DMS 273 treated with DMSO at 0.1 percent for 48 hours (cell line): ENCODE measurements around the gene TBC1D8.

Source experiments
- DNase-seq: peaks from one replicate; lab custom pipeline; 2025; lab: John Stamatoyannopoulos, UW

Gene TBC1D8

DNA sequence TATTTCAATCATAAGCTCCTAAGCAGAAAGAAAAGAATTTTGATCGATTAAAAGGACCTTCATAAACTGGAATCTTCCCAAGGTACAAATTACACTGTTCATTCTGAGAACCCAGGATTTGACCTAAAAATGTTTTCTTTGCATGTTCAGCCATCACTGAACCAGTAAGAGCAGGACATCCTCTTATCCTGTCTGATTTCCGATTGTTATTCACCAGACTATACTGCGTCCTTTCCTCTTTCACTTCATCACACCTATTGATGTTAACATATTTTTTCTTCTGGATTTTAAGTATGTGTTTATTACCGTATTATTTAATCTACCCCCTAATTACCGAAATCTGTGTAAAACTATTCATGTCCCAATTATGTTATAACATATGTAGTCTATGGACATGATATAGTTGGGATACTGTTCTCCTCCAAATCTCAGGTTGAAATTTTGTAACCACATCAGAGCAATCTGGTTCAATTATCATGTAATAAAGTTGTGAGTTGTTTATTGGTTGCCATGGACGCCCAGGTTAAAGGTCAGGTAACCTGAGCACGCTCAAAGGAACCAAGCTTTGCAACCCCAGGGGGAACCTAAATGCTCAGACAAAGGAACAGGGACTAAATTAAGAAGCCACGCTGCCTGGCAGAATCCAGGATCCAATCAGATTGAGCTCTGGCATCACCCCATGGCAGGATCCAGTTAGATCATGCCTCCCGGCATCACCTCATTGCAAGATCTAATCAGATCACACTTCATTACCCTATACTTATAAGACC lies 11.6 kb upstream of the TBC1D8 start:
- no peak for DNase-seq

GRCh38 chr2:101161658-101162057 lies 10.5 kb upstream of the TBC1D8 start:
- DNase-seq = no peak

- no peak for DNase-seq
These were observed 9.3 kb upstream of the TBC1D8 start for GRCh38 chr2:101160454-101160853.

- no peak for DNase-seq
These were observed 8.3 kb upstream of the TBC1D8 start for GRCh38 chr2:101159526-101159925.

DNA sequence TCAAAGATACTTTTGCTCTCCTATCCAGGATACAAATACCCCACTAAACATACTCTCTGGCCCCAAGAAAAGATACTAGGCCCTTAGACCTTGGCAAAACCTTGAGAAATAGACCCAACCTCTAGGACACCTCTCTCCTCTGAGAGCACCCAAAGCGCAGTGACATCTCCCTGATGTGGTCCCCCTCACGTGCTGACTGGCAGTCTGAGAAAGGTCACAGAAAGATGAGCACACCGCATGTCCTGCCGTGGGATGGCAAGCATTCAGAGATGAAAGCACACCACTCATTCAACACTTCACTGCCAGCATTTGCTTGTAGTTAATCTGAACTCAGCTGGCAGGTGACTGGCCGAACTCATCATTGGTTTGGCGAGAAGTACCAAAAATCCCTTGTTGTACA lies 6.1 kb upstream of the TBC1D8 start:
- DNase-seq = no peak

GRCh38 chr2:101153787-101154186 lies 2.6 kb upstream of the TBC1D8 start:
- DNase-seq = no peak

DNA sequence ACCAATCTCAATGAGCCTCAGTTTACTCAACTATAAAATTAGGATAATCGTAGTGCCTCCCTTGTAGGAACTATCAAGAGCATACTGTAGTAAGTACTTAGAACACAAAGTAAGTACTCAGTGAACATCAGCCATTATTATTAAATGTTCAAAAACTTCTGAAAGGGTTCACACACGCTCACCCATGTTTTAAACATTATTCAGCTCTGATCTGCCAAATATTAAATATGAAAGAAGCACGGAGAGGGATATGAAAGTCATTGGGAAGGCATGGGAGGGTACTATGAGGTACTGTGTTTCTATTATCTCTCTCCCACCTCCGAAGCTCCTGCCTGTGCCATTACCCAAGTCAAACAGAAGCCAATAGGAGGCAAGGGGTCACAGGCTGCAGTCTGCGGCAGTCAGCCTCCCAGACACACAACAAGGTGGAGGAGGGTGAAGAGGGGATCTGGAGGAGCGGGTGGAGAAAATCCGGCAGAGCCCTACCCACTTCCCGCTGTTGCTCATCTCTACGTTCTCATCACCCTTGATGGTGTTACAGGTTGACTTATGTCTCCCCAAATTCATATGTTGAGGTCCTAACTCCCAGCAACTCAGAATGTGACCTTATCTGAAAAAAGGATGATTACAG lies 2.0 kb upstream of the TBC1D8 start:
- DNase-seq = no peak

DNA sequence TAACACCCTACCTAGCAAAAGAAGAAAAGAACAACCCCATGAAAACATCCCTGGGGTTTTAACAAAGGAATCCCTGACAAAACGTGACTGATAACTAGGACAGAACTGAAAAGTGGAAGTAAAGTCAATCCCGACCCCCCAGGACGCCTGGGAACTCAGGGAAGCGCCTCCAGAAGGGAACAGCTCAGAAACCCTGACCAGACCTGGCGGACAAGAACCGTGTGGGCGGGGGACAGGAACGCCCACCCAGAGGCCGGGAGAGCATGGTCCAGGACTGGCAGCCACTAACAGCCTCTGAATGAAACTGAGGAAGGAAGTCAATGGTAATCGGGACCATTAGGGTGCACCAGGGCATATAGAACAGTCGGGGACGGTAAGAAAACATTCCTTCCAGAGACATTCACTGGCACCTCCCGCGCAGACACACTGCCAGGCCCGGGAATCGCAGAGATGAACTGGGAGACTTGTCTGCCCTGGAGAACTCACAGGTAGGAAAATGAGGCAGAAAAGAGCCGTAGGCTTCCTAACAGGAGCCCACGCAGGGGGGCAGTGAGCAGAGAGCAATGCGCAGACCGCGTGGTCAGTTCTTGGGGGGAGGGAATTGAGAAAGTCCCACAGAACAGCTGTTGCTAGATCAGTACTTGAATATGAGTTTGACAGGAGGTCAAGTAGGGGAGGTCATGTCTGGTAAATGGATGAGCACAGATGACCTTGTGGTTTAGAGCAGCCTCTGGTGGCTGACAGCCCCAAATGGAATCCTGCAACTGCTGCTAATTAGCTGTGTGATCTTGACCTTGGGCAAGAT lies 1.3 kb upstream of the TBC1D8 start:
- peak; percentile 17 for DNase-seq

DNA sequence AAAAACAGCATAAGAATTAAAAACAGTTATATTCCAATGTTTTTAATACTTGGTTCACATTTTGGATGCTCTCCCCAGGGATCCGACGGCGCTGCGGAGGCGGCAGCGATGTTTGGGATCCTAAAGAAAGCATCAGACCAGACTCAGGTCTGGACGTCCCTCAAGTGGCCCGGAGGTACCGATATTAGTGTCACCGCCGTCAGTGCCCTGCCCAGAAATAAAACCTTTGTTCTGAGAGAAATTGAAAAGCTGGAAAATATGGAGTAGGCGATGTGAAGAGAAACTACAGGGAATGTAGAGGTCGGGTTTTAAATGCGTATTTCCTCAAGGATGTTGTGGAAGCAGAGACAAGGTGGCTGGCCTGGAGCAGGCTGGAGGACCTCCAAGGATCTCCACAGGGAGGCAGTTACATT lies 683 bp upstream of the TBC1D8 start:
- DNase-seq = no peak

DNA sequence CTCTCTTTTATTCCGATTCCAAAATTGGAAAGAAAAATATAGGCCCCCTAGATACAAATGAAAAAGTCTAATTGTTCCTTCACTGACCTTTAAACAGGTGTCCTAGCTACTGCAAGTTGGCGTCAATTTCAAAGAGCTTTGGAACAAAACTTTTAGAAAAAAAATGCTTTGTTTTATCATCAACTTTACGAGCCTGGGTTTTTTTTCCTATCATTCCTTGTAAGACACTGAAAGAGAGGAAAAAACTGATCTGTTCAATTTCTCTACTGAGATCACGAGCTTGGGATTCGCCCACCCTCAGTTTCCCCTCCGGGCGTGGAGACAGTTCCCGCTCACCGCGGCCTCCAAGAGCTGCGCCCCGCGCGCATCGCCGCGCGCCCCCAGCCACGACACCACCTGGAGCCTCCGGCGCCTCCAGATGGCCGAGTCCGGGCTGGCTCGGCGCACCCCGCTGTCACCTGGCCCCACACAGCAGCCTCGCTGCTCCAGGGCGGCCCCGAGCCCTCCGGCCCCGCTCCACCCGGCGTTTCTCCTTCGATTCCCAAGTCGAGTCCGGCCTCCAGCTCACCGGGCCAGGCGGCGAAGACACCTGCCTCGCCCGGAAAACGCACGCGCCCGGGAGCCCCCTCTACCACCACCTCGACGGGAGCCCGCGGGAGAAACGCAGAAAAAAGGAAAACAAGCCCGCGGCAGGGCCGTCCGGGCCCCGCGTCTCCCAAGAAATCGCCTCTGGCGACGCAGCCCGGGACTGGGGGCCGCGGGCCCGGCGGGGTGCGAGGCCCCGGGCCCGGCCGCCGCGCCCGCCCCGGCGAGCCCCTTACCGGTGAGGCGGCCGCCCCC lies 656 bp downstream of the TBC1D8 start:
- peak; percentile 23 for DNase-seq

GRCh38 chr2:101149241-101150192 lies 1.7 kb downstream of the TBC1D8 start:
- DNase-seq = no peak

GRCh38 chr2:101148777-101149176 lies 2.4 kb downstream of the TBC1D8 start:
- DNase-seq = no peak

GRCh38 chr2:101147971-101148370 lies 3.2 kb downstream of the TBC1D8 start:
- no peak for DNase-seq

DNA sequence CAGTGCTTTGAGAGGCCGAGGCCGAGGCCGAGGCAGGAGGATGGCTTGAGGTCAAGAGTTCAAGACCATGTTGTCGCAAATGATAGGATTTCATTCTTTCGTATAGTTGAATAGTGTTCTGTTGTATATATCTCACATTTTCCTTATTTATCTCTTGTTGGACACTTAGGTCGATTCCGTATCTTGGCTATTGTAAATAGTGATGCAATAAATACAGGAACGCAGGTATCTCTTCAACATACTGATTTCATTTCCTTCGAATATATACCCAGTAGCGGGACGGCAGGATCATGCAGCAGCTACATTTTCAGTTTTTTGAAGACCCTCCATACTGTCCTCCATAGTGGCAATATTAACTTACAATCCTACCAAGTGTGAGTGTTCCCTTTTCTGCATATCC lies 4.1 kb downstream of the TBC1D8 start:
- no peak for DNase-seq

- no peak for DNase-seq
These were observed 4.6 kb downstream of the TBC1D8 start for GRCh38 chr2:101146535-101146934.

DNA sequence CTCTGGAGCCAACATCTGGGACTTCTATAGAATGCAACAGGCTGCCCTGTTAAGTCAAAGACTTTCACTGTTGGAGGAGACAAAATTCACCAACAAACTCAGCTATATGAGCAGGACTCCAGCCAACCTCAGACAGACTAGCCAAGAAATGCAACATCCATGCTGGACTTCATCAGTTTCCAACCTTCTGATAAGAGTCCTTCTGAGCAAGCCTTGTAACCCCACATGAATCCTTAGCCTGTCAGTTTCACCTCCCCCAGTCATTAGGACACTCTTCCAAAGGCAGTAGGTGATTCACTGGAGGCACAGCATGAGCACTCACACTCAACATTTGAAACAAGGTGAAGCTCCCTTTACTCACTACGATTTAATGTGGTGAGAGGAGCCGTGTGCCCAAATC lies 5.8 kb downstream of the TBC1D8 start:
- no peak for DNase-seq

- DNase-seq = no peak
These were observed 9.0 kb downstream of the TBC1D8 start for GRCh38 chr2:101142163-101142562.

- DNase-seq = no peak
These were observed 10.1 kb downstream of the TBC1D8 start for GRCh38 chr2:101140978-101141655.

GRCh38 chr2:101140237-101140636 lies 10.9 kb downstream of the TBC1D8 start:
- no peak for DNase-seq

GRCh38 chr2:101139495-101139894 lies 11.7 kb downstream of the TBC1D8 start:
- DNase-seq = no peak
